Cerebellar nuclear complex (tissue), 1 donor: ENCODE results near the gene LENG9.

Experiments used
- DNase-seq, 2 experiments: peaks; one replicate each; lab custom pipeline; 2025; lab: John Stamatoyannopoulos, UW

Gene LENG9

DNA sequence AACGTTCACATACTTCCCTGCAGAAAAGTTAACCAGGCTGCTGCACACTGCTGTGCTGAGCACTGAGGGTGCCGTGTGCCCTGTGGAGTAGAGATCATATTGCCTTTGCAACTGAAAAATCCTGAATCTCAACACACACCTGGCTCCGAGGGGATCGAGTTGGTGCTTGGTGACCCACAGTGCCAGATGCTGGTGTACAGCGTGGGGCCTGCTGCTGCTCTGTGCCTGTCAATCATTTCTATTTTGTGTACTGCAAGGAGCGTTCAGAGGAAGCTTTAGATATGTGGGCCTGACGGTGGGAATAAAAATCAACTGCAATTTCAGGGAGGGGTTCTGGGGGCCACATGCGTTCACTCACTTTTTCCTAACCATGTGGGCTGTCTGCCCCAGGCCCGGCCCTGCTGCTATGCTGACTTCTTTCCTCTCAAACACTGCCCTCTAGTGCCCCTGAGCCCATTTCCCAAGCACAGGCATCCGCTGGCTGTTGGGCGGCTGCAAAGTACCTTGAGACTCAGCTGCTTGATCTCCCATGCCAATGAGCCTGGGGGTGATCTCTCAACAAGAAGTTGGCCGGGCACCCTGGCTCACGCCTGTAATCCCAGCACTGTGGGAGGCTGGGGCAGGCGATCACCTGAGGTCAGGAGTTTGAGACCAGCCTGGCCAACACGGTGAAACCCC lies 24.3 kb downstream of the LENG9 start:
- no peak for DNase-seq

GRCh38 chr19:54436628-54437252 lies 26.8 kb downstream of the LENG9 start:
- no peak for DNase-seq

DNA sequence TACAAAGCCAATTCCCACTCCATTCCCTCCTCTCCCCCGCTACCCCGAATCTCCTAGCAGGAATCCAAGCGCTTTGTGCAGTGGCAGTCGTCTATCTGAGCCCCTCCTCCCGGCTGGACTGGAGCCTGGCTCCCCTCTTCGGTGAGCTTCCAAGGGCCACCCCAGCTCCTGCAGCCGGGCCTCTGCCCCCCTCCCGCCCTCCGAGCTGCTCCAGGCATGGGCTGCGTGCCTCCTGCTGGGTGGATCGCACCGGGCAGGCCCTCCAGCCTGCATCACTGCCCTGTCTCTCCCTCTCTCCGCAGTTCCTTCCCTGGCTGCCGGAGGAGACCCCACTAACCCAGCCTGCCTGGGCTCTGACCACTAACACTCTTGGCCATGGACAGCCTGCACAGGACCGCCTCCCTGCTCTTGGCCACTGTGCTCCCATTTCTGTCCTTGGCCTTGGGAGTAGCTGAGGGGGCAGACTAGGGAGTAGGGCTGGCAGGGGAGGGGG lies 27.5 kb downstream of the LENG9 start:
- DNase-seq: no peak

DNA sequence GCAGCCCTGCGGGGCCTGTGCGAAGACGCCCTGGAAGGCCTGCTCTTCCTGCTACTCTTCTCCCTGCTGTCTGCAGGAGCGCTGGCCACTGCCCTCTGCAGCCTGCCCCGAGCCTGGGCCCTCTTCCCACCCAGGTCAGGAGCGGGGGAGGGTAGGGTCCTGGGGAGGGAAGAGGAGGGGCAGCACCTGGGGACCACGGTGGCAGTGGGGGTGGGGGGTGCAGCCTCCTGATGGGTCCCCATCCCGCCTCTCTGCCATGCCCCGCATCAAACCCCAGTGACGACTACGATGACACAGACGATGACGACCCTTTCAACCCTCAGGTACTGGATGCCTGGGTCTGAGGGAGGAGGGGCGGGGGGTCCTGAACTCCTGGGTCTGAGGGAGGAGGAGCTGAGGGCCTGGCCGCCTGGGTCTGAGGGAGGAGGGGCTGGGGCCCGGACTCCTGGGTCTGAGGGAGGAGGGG lies 28.0 kb downstream of the LENG9 start:
- no peak for DNase-seq

DNA sequence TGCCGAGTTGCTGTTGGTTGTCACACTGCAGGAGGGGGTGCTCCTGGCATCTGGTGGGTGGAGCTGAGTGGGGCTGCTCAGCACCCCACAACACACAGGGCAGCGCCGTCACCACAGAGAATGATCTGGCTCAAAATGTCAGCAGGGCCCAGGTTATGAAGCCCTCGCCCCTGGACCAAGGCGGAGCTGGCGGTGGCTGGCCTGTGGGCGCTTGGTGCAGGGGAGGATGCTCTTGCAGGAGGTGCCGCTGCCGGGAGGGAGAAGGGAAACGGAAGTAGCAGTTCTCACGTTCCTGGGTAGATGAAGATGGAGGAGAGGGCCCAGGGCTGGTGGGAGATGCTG lies 28.7 kb downstream of the LENG9 start:
- DNase-seq: no peak

DNA sequence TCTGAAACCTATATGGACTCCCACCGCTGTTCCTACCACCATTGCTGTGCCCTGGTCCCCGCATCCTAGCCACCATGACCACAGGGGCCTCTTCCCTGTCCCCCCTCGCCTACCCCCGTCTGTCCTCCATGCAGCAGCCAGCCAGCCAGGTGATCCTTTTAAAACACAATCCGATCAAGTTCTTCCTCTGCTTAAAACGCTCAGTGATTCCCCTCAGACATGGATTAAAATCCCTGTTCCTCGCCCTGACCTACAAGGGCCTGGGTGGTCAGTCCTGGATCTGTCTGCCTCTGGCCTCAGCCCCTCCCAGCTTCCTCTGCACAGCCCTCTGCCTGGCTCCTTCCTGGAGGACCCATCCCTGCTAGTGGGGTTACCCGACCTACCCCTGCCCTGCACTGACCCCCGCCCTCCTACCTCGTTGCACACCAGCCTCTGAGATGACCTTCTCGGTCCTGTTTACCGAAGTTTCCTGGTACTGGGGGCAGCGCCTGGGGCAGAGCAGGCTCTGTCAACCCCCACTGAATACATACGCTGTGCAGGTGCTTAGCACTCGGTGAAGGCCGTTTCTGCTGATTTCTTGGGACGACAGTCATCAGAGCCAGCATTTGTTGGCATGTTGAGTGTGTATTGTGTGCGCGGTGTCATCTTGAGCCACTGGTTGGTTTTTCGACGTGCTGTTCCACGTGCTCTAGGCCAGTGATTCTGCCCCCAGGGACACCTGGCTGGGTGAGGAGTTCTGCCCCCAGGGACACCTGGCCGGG lies 29.3 kb downstream of the LENG9 start:
- no peak for DNase-seq

GRCh38 chr19:54433697-54434096 lies 29.9 kb downstream of the LENG9 start:
- DNase-seq: no peak

DNA sequence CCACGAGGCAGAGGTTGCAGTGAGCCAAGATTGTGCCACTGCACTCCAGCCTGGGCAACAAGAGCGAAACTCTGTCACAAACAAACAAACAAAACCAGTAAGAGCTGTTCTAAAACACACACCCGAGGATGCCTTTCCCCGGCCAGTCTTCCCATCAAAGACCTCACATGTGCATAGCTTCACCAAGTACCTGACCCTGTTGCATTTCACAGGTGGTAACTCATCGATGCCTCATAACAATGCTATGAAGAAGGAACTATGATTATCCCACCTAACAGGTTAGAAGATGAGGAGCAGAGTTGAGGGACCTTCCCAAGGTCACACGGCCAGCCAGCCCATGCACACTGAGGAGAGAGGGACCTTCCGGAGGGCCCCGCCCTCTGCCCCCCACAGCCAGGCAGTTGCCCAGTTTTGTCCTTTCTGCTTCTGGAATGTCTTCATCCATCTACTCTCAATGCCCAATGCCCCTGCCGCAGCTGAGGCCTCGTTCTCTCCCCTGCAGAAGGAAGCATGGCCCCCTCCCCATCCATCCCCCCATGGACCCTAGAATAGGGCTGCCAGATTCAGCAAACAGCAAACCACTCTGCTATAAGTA lies 31.3 kb downstream of the LENG9 start:
- no peak for DNase-seq

GRCh38 chr19:54431255-54431838 lies 32.2 kb downstream of the LENG9 start:
- DNase-seq: no peak

DNA sequence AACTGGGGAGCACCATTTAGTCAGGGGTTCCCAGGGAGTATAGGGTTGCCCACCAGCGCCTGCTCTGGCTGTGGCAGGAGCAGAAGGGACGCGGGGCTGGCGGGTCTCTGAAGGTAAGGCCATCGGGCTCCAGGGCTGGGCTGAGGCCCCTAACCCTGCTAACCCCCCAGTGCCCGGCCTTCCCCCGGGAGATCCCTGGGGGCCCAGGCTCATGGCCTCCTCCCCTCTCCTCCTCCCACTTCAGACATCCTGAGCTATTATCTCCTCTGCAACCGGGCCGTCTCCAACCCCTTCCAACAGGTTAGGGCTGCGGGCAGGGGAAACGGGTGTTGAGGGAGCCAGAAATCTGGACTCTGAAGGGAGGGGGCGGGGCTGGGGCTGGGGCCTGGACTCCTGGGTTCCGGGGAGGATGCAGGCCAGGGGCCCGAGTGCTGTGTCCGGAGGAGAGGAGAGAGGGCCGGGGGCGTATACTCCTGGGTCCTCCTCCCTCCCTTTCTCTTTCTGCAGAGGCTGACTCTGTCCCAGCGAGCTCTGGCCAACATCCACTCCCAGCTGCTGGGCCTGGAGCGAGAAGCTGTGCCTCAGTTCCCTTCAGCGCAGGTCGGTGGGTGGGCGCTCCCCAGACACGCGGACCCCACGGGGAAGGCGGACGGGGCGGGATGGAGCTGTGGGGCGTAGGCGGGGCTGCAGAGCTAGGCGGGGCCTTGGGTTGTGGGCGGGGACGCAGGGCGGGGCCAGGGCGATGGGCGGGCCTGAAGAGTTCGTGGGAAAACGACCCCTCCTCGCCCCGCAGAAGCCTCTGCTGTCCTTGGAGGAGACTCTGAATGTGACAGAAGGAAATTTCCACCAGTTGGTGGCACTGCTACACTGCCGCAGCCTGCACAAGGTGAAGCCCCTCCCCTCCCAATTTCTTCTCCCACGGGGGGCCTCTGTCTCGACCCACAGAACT lies 33.0 kb downstream of the LENG9 start:
- DNase-seq: no peak

DNA sequence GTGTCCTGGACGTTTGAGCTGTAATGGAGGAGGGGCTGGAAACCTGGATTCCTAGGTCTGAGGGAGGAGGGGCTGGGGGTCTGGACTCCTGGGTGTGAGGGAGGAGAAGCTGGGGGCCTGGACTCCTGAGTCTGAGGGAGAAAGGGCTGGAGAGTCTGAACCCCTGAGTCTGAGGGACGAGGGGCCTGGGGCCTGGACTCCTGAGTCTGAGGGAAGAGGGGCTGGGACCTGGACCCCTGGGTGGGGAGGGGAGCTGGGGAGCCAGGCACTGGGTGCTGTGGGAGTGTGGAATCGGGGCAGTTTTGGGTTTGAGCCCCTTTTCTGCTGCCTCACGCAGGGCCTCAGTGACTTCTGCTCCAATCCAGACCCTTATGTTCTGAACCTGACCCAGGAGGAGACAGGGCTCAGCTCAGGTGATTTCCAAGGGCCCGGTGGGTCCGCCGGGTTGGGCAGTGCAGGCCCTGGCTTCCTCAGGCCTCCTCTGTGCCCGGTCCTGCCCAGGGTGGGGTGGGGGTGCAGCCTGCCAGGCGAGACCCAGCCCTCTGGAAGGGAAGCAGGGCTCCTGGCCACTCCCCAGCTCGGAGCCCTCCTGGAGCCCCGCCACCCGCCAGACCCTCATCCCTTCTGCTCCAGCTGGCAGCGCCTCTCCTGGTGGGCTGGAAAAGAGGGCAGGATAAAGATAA lies 33.9 kb downstream of the LENG9 start:
- DNase-seq: no peak

GRCh38 chr19:54429176-54429495 lies 34.4 kb downstream of the LENG9 start:
- no peak for DNase-seq

DNA sequence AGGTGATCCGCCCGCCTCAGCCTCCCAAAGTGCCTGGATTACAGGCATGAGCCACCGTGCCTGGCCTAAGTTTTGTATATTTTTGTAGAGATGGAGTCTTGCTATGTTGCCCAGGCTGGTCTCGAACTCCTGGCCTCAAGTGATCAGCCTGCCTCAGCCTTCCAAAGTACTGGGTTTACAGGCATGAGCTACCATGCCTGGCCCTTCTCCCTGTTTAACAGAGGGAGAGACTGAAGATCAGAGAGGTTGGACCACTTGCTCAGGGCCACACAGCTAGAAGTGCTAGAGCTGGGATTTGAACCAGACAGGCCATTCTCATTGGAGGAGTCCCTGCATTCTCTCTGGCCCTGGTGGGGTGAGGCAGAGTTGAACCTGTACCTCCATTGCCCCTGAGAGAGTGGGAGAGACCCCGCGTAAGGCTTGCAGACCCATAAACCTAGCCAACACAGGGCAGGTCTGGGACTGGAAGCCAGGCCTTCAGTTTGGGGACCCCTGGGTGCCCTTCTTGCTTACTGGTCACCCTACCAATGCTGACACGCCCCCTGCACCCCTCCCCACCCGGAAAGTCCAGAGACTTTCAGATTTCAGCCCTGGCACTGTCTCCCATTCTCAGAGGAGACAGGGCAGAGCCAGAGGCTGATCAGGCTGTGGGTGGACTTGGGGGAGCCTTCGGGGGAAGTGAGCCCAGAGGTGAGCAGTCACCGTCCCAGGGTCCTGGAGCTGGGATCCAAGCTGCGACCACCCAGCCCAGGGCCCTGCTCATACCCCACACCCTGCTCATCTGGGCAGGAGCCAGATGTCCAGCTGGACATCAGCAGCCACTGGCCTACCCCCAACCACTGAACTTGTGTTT lies 35.0 kb downstream of the LENG9 start:
- DNase-seq: no peak

DNA sequence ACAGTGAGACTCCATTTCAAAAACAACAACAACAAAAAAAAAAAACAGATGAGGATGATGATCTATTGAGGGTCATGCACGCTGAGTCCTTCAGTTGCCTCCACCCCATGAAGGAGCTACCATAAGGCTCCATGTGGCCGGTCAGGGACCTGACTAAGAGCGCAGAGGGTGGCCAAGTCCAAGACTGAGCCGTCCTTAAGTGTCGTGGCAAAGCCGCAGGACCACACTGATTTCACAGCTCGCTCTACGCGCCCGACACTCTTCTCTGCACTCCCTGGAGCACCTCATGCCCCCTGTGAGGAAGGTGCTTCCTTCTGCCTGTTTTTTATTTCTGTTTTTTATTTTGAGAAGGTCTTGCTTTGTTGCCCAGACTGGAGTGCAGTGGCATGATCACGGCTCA lies 36.0 kb downstream of the LENG9 start:
- DNase-seq: no peak

- no peak for DNase-seq
Observed at GRCh38 chr19:54426291-54426931, 37.2 kb downstream of the LENG9 start.

DNA sequence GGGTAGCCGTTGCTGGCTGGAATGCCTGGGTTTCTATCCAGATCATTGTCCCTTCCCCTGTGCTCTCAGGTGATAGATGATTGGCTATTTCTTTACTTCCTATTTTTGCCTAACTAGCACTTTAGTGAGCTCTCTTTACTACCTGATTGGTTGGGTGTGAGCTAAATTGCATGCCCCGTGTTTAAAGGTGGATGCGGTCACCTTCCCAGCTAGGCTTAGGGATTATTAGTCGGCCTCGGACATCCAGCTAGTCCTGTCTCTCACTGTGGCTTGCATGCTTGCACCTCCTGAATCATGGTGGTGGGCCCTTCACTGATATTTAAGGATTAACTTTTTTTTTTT lies 38.2 kb downstream of the LENG9 start:
- DNase-seq: no peak

- DNase-seq: no peak
Observed at GRCh38 chr19:54424660-54425381, 38.8 kb downstream of the LENG9 start.

DNA sequence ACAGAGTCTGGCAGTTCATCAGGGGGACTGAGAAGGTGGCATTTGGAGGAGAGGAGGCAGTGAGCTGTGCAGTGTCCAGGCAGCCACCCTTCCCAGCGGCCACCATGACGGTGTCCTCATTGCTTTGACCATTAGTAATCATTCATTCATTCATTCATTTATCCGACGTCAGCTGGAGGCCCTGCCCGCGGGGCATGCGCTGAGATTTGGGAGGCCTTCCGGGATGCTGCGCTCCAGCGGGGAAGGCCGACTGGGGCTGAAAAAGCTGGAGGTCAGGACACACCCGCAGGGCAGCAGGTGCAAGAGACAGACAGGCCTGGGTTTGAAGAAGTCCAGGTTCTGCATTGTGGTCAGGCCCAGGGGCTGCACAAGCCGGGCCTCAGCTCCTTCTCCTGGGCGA lies 39.4 kb downstream of the LENG9 start:
- no peak for DNase-seq

DNA sequence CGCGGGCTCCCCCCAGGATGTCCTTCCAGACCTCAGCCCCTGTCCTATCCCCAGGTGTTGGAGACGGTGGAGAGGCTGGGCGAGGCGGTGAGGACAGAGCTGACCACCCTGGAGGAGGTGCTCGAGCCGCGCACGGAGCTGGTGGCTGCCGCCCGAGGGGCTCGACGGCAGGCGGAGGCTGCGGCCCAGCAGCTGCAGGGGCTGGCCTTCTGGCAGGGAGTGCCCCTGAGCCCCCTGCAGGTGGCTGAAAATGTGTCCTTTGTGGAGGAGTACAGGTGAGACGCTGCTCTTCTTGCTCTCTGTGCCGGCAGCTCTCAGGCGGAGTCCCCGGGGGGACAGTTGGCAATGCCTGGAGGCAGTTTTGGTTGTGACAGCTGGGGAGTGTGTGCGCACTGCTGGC lies 41.4 kb downstream of the LENG9 start:
- no peak for DNase-seq
